OCI-LY7 (cell line): ENCODE measurements around the gene AP3S2. TPM values are rescaled to one million over a fixed set of nuclear protein-coding genes. Genes with fewer than 3 reads are reported as not detected.

Experiments
- BruUV-seq: library from RNA; stranded (reverse); fragments of 400-500 nt; replicated peaks from 2 replicates; lab custom pipeline; 2021; lab: Mats Ljungman, UMichigan
- CTCF ChIA-PET: fragments of 300-600 bp; sonication (Branson Sonifier 250); formaldehyde crosslinking; loops from one replicate; lab custom pipeline; 2022; ENCODE audit warnings: antibody characterized with exemption; ENCODE audit not compliant: unreplicated experiment; lab: Charles Lee
- POLR2A ChIA-PET: fragments of 300-600 bp; sonication (Branson Sonifier 250); formaldehyde crosslinking; loops from one replicate; lab custom pipeline; 2022; ENCODE audit warnings: antibody characterized with exemption; lab: Charles Lee
- DNase-seq: peaks from one replicate; pipeline ENCODE4 v3.0.0-alpha.2; 2015; ENCODE audit warnings: low spot score
- H2AFZ ChIP-seq: fragments of 200-600 bp; sonication (generic), shearing (Covaris generic); 2 replicates; pipeline ENCODE4 v1.6.1; 2014; ENCODE audit warnings: mild to moderate bottlenecking, antibody characterized with exemption, low read length, moderate library complexity
- H3K27ac ChIP-seq: fragments of 200-600 bp; sonication (generic); 2 replicates; pipeline ENCODE4 v1.5.1; 2014; ENCODE audit warnings: mixed run types, low read depth, mild to moderate bottlenecking, moderate library complexity, low read length, inconsistent platforms; ENCODE audit not compliant: poor library complexity, severe bottlenecking
- H3K36me3 ChIP-seq: fragments of 200-600 bp; sonication (generic); 2 replicates; pipeline ENCODE4 v1.6.1; 2014; ENCODE audit warnings: mild to moderate bottlenecking, antibody characterized with exemption, low read length, moderate library complexity, mixed read lengths; ENCODE audit not compliant: insufficient read depth
- H3K4me1 ChIP-seq: fragments of 200-600 bp; sonication (generic); 2 replicates; pipeline ENCODE4 v1.5.1; 2014; ENCODE audit warnings: mild to moderate bottlenecking, low read length; ENCODE audit not compliant: insufficient read depth, poor library complexity, severe bottlenecking
- H3K4me2 ChIP-seq: fragments of 200-600 bp; sonication (generic); 2 replicates; pipeline ENCODE4 v1.6.1; 2014; ENCODE audit warnings: mild to moderate bottlenecking, low read length
- H3K4me3 ChIP-seq: fragments of 200-600 bp; sonication (generic); 2 replicates; pipeline ENCODE4 v1.5.1; 2014; ENCODE audit warnings: mild to moderate bottlenecking, low read depth, low read length; ENCODE audit not compliant: poor library complexity, severe bottlenecking
- H3K79me2 ChIP-seq: fragments of 200-600 bp; sonication (generic); 2 replicates; pipeline ENCODE4 v1.6.1; 2016; ENCODE audit warnings: low read depth, mild to moderate bottlenecking, low read length, moderate library complexity, mixed read lengths; ENCODE audit not compliant: insufficient read depth
- H3K9me2 ChIP-seq: fragments of 200-600 bp; sonication (generic); 2 replicates; pipeline ENCODE4 v1.6.1; 2016; ENCODE audit warnings: mild to moderate bottlenecking, low read length, mixed read lengths; ENCODE audit not compliant: insufficient read depth
- H3K9me3 ChIP-seq: fragments of 200-600 bp; sonication (generic); 2 replicates; pipeline ENCODE4 v1.6.1; 2014; ENCODE audit warnings: mild to moderate bottlenecking, mixed run types, low read length, mixed read lengths
- H4K20me1 ChIP-seq: fragments of 200-600 bp; sonication (generic); 2 replicates; pipeline ENCODE4 v1.6.1; 2014; ENCODE audit warnings: mild to moderate bottlenecking, antibody characterized with exemption, low read length, moderate library complexity, mixed read lengths; ENCODE audit not compliant: insufficient read depth
- EZH2phosphoT487 ChIP-seq: fragments of 200-600 bp; sonication (generic); IDR thresholded peaks from 2 replicates; pipeline ENCODE4 v1.6.1; 2018; ENCODE audit warnings: low read depth, borderline replicate concordance, mild to moderate bottlenecking, mixed run types, antibody characterized with exemption, low read length, moderate library complexity, mixed read lengths
- intact Hi-C: fragments of 100-400 bp; cut with micrococcal nuclease; formaldehyde crosslinking; loops from one replicate; pipeline ENCODE4 v1.10.0; 2022; ENCODE audit not compliant: unreplicated experiment
- total RNA-seq, 2 experiments: library from RNA; depleted of rRNA in 1 of 2; stranded (reverse); fragments of >200 nt in 1 of 2; shearing (Covaris generic) in 1 of 2; gene quantifications; 2 replicates each; pipeline ENCODE4 v1.2.3, GENCODE V29; 2014 to 2022
- TF ChIP-seq, protein P1 (sequence below): fragments of 200-600 bp; sonication (generic); conservative IDR thresholded peaks from 2 replicates; pipeline ENCODE4 v1.5.1; 2014; ENCODE audit warnings: mild to moderate bottlenecking, antibody characterized with exemption, low read length, moderate library complexity, mixed read lengths

The AP3S2 gene
- total RNA-seq, 2 experiments from 2014 or later = 20.8 to 30.4 TPM

- no peak for TF ChIP-seq EZH2phosphoT487
- no TSS peak for BruUV-seq
- POLR2A ChIA-PET = interaction anchor here (0.7 to 1.1 kb wide), 2 partner anchors 22 to 28 kb away, joined by 3 read pairs; no protein-coding TSS in a partner anchor
- Histone ChIP-seq H3K4me1 (no peaks in the 10 kb centered on the region), H2AFZ (no peak overlapping the region), H3K9me3 (no peaks in the 10 kb centered on the region), H3K4me3 (no peak overlapping the region), H4K20me1 (no peaks in the 10 kb centered on the region), H3K27ac (no peak overlapping the region), H3K36me3 (peaks cover 65% of the 10 kb centered on the region), H3K79me2 (no peaks in the 10 kb centered on the region), H3K9me2 (no peaks in the 10 kb centered on the region), H3K4me2 (no peak overlapping the region)
- DNase-seq = no peak
- intact Hi-C loops = no loop called here
- CTCF ChIA-PET = no interaction called here
These were observed 33.4 kb downstream of the AP3S2 start for GRCh38 chr15:89860431-89860830.

DNA sequence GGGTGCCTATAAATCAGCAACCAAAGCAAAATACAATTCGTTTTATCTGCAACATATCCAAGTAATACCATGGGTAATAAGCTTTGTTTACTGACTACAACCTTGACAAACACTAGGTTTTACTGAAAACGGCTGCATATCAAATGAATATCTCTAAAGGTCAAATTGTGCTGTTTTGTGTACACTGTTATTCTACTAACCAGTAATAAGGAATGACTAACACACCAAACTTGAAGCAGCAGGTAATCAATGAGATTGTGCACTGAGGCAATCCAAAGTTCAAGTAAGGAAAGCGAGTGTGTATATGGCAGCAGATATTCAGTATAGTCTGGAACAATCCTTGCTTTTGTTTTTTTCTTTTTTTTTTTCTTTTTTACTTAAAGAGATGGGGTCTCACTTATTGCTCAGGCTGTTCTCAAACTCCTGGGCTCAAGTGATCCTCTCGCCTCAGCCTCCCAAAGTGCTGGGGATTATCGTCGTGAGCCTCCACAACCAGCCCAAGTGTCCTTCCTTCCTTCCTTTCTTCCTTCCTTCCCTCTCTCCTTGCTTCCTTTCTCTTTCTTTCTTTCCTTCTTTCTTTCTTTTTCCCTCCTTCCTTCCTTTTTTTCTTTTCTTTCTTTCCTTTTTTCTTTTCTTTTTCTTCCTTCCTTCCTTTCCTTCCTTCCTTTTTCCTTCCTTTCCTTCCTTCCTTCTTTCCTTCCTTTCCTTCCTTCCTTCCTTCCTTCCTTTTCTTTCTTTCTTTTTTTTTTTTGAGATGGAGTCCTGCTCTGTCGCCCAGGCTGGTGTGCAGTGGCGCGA lies 34.9 kb downstream of the AP3S2 start:
- H3K27ac ChIP-seq = no peak overlapping the region
- no TSS peak for BruUV-seq
- TF ChIP-seq, protein P1, sequence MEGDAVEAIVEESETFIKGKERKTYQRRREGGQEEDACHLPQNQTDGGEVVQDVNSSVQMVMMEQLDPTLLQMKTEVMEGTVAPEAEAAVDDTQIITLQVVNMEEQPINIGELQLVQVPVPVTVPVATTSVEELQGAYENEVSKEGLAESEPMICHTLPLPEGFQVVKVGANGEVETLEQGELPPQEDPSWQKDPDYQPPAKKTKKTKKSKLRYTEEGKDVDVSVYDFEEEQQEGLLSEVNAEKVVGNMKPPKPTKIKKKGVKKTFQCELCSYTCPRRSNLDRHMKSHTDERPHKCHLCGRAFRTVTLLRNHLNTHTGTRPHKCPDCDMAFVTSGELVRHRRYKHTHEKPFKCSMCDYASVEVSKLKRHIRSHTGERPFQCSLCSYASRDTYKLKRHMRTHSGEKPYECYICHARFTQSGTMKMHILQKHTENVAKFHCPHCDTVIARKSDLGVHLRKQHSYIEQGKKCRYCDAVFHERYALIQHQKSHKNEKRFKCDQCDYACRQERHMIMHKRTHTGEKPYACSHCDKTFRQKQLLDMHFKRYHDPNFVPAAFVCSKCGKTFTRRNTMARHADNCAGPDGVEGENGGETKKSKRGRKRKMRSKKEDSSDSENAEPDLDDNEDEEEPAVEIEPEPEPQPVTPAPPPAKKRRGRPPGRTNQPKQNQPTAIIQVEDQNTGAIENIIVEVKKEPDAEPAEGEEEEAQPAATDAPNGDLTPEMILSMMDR = no peak
- no peak for TF ChIP-seq EZH2phosphoT487
- H3K4me3 ChIP-seq = no peak overlapping the region
- no peaks in the 10 kb centered on the region for H4K20me1 ChIP-seq
- no peak overlapping the region for H3K4me2 ChIP-seq
- H3K9me3 ChIP-seq = no peaks in the 10 kb centered on the region
- intact Hi-C loops = no loop called here
- no peaks in the 10 kb centered on the region for H3K79me2 ChIP-seq
- H3K36me3 ChIP-seq = peaks cover 57% of the 10 kb centered on the region
- H3K9me2 ChIP-seq = no peaks in the 10 kb centered on the region
- CTCF ChIA-PET = no interaction called here
- DNase-seq = no peak
- POLR2A ChIA-PET = interaction anchor here (0.7 kb wide), 1 partner anchor 147 kb away, joined by 3 read pairs; no protein-coding TSS in a partner anchor
- H2AFZ ChIP-seq = no peak overlapping the region
- H3K4me1 ChIP-seq = no peaks in the 10 kb centered on the region

GRCh38 chr15:89857673-89858072 lies 36.1 kb downstream of the AP3S2 start:
- no peak for TF ChIP-seq EZH2phosphoT487
- TF ChIP-seq, protein P1 = no peak
- BruUV-seq = no TSS peak

More at GRCh38 chr15:89857673-89858072, 36.1 kb downstream of the AP3S2 start:
- Histone ChIP-seq H3K36me3 (peaks cover 51% of the 10 kb centered on the region), H3K9me3 (no peaks in the 10 kb centered on the region), H4K20me1 (no peaks in the 10 kb centered on the region), H2AFZ (no peak overlapping the region), H3K4me3 (no peak overlapping the region), H3K27ac (no peak overlapping the region), H3K9me2 (no peaks in the 10 kb centered on the region), H3K4me2 (no peak overlapping the region), H3K79me2 (no peaks in the 10 kb centered on the region), H3K4me1 (no peaks in the 10 kb centered on the region)
- intact Hi-C loops = no loop called here
- DNase-seq = no peak
- ChIA-PET POLR2A (no interaction called here), CTCF (no interaction called here)
